Smooth muscle cell (in vitro differentiated cells): Measurements from ENCODE around the gene RPL9. TPM values are rescaled to one million over a fixed set of nuclear protein-coding genes. Genes with fewer than 3 reads are reported as not detected.
"Not testable (repeated sequence)": the region's sequence is repeated elsewhere in the genome, so short reads cannot be mapped to it uniquely, and the experiment has no call there.

Experiments
- DNase-seq: peaks from one replicate; lab custom pipeline; 2025; ENCODE audit not compliant: unreplicated experiment; lab: John Stamatoyannopoulos, UW
- H2AFZ ChIP-seq: fragments of 200-600 bp; sonication (generic); 2 replicates; pipeline ENCODE4 v1.6.0; 2016; ENCODE audit warnings: antibody characterized with exemption, low read depth, mild to moderate bottlenecking
- H3F3A ChIP-seq: fragments of 200-600 bp; sonication (generic); 2 replicates; pipeline ENCODE4 v1.6.0; 2017; ENCODE audit warnings: antibody characterized with exemption, low read depth
- H3K27ac ChIP-seq: fragments of 200-600 bp; sonication (generic); 2 replicates; pipeline ENCODE4 v1.5.1; 2016; ENCODE audit warnings: low read depth, mild to moderate bottlenecking
- H3K27me3 ChIP-seq: fragments of 200-600 bp; sonication (generic); 2 replicates; pipeline ENCODE4 v1.6.1; 2016; ENCODE audit warnings: low read depth, mild to moderate bottlenecking
- H3K36me3 ChIP-seq: fragments of 200-600 bp; sonication (generic); 2 replicates; pipeline ENCODE4 v1.5.1; 2016; ENCODE audit warnings: low read depth
- H3K4me1 ChIP-seq: fragments of 200-600 bp; sonication (generic); 2 replicates; pipeline ENCODE4 v1.5.1; 2016; ENCODE audit warnings: low read depth
- H3K4me2 ChIP-seq: fragments of 200-600 bp; sonication (generic); 2 replicates; pipeline ENCODE4 v1.6.0; 2016; ENCODE audit warnings: mild to moderate bottlenecking
- H3K4me3 ChIP-seq: fragments of 200-600 bp; sonication (generic); 2 replicates; pipeline ENCODE4 v1.5.1; 2016; ENCODE audit warnings: mild to moderate bottlenecking
- H3K79me2 ChIP-seq: fragments of 200-600 bp; sonication (generic); 2 replicates; pipeline ENCODE4 v1.6.0; 2016; ENCODE audit warnings: low read depth, mild to moderate bottlenecking
- H3K9ac ChIP-seq: fragments of 200-600 bp; sonication (generic); 2 replicates; pipeline ENCODE4 v1.6.0; 2016; ENCODE audit warnings: low read depth
- H3K9me3 ChIP-seq: fragments of 200-600 bp; sonication (generic); replicated peaks from 2 replicates; pipeline ENCODE4 v1.5.1; 2016; ENCODE audit warnings: low read depth
- H4K20me1 ChIP-seq: fragments of 200-600 bp; sonication (generic); 2 replicates; pipeline ENCODE4 v1.6.0; 2016; ENCODE audit warnings: low read depth
- WGBS: methylation state at CpG from one replicate; pipeline ENCODE4 v1.1.7; 2016; ENCODE audit warnings: low lambda C conversion rate; 5-methylcytosine and 5-hydroxymethylcytosine counted together
- polyA plus RNA-seq: library from polyadenylated mRNA; unstranded; fragments of >200 nt; fragmentation: Nextera tagmentation; extraction: Ambion mirVana; gene quantifications from 2 replicates; pipeline ENCODE4 v1.2.1, GENCODE V29; 2016
- total RNA-seq: library from RNA; depleted of rRNA; stranded (reverse); fragments of >200 nt; gene quantifications from 2 replicates; pipeline ENCODE4 v1.2.3, GENCODE V29; 2014
- TF ChIP-seq, protein P1 (sequence below): fragments of 200-600 bp; sonication (generic); IDR thresholded peaks from 2 replicates; pipeline ENCODE4 v1.5.1; 2017; ENCODE audit warnings: borderline replicate concordance, mild to moderate bottlenecking, antibody characterized with exemption; ENCODE audit not compliant: insufficient read depth, poor library complexity, severe bottlenecking

Gene RPL9
- 3,229 and 3,249 TPM in 2 replicates for total RNA-seq
- polyA plus RNA-seq = 506 and 531 TPM in 2 replicates

DNA sequence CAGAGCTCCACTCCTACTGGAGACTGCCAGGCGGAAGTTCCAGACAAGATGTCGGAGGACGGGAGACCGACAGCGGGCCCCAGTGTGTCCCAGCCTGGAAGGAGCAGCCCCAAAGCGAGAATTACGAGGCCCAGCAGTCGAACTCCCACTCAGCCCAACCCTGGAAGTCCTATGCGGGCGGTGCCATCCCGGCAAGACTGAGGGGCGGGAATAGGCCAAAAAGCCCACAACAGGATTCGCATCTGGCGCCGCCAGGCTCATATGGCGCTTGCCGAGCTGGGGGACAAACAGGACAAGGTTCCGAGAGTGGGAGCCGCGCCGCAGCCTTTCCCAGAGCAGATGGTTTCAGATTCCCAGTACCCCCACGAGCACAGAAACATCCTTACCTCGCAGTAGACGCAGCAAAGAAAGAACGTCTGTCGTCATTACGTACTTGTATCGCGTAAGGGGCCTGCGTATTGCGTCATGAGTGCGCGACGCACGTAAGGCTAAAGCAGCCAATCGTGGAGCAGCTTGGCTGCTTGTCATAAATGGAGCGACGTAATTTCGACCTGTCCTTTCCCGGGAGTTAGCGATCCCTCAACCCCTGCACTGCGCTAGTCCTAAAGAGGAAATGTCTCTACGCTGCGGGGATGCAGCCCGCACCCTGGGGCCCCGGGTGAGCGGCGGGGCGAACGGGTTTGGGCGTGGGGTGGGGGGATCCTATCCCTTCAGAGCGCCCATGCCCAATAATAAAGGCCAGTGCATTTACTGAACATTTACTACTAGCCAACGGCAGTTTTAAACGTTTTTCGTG, at the start of gene RPL9, which contains the start of gene LIAS:
Gene RPL9, minus strand, starts transcription at position 418 of the 796 bp plus-strand sequence. CDS start 483 bp downstream, outside the sequence.
Gene LIAS, plus strand, starts transcription at position 552 of the 796 bp plus-strand sequence. Its CDS starts 62 bp downstream, at position 614.
- peaks cover 45% of the 10 kb centered on the region for H3K79me2 ChIP-seq
- TF ChIP-seq, protein P1, sequence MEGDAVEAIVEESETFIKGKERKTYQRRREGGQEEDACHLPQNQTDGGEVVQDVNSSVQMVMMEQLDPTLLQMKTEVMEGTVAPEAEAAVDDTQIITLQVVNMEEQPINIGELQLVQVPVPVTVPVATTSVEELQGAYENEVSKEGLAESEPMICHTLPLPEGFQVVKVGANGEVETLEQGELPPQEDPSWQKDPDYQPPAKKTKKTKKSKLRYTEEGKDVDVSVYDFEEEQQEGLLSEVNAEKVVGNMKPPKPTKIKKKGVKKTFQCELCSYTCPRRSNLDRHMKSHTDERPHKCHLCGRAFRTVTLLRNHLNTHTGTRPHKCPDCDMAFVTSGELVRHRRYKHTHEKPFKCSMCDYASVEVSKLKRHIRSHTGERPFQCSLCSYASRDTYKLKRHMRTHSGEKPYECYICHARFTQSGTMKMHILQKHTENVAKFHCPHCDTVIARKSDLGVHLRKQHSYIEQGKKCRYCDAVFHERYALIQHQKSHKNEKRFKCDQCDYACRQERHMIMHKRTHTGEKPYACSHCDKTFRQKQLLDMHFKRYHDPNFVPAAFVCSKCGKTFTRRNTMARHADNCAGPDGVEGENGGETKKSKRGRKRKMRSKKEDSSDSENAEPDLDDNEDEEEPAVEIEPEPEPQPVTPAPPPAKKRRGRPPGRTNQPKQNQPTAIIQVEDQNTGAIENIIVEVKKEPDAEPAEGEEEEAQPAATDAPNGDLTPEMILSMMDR = no peak
- H3K9me3 ChIP-seq = no peaks in the 10 kb centered on the region
- peak; percentile 69 for DNase-seq
- peak within 1 kb of the TSS; percentile 86 for H3K27ac ChIP-seq
- peak within 1 kb of the TSS; percentile 63 for H2AFZ ChIP-seq
- peak within 1 kb of the TSS; percentile 93 for H3K9ac ChIP-seq
- peaks cover 27% of the 10 kb centered on the region for H3F3A ChIP-seq
- H4K20me1 ChIP-seq = peaks cover 46% of the 10 kb centered on the region
- under 1% methylated on average over 55 of the region's 55 CpGs for WGBS
- H3K4me3 ChIP-seq = peak within 1 kb of the TSS; percentile 82
- H3K36me3 ChIP-seq = peaks cover 26% of the 10 kb centered on the region
- H3K27me3 ChIP-seq = no peaks in the 10 kb centered on the region
- H3K4me1 ChIP-seq = peaks cover 25% of the 10 kb centered on the region
- H3K4me2 ChIP-seq = peak within 1 kb of the TSS; percentile 89

DNA sequence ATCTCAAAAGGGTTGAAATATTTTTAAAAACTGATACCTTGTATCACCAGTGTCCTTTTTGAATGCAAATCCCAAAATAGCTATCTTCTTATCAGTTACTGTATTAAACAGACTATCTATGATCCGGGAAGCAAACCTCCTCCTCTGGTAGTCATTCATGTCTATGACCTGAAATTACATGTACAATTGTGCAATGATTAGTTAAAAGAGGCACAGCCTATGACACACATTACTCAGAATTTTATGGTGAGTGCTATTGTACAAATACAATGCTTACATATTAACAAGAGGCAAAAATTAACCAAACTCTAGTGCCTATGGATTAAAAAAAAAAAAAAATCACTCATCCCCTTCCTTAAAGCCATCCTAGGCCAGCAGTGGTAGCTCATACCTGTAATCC, 46.9 kb upstream of the RPL9 start:
- WGBS = 93% methylated on average over 1 of the region's 1 CpG
- H3K9me3 ChIP-seq = no peaks in the 10 kb centered on the region
- no peak overlapping the region for H3K9ac ChIP-seq
- no peak overlapping the region for H3K27ac ChIP-seq
- peaks cover 60% of the 10 kb centered on the region for H3K36me3 ChIP-seq
- no peak for DNase-seq
- no peaks in the 10 kb centered on the region for H3K4me1 ChIP-seq
- TF ChIP-seq, protein P1 = no peak
- no peaks in the 10 kb centered on the region for H3K79me2 ChIP-seq
- peaks cover 14% of the 10 kb centered on the region for H3F3A ChIP-seq
- H3K4me2 ChIP-seq = no peak overlapping the region
- H4K20me1 ChIP-seq = peaks cover 35% of the 10 kb centered on the region
- H2AFZ ChIP-seq = no peak overlapping the region
- no peaks in the 10 kb centered on the region for H3K27me3 ChIP-seq
- no peak overlapping the region for H3K4me3 ChIP-seq

DNA sequence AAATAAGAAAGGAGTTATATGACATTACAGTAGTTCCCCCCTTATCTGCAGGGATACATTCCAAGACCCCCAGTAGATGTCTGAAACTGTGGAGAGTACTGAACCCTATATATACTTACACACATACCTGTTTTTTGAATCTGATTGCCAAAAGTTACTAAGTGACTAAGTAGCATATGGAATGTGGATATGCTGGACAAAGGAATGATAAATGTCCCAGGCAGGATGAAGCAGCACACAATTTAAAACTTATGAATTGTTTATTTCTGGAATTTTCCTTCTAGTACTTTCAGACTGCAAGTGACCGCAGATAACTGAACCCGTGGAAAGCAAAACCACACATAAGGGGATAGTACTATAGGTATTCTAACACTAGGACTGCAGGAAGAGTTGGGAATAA, 45.8 kb upstream of the RPL9 start:
- H3K4me3 ChIP-seq = no peak overlapping the region
- WGBS = 94% methylated on average over 2 of the region's 2 CpGs
- no peaks in the 10 kb centered on the region for H3K9me3 ChIP-seq
- no peaks in the 10 kb centered on the region for H3K27me3 ChIP-seq
- no peak overlapping the region for H3K4me2 ChIP-seq
- H2AFZ ChIP-seq = no peak overlapping the region
- H4K20me1 ChIP-seq = peaks cover 31% of the 10 kb centered on the region
- no peak overlapping the region for H3K27ac ChIP-seq
- H3K79me2 ChIP-seq = no peaks in the 10 kb centered on the region
- no peaks in the 10 kb centered on the region for H3K4me1 ChIP-seq
- TF ChIP-seq, protein P1 = no peak
- no peak for DNase-seq
- H3F3A ChIP-seq = peaks cover 17% of the 10 kb centered on the region
- no peak overlapping the region for H3K9ac ChIP-seq
- H3K36me3 ChIP-seq = peaks cover 50% of the 10 kb centered on the region

DNA sequence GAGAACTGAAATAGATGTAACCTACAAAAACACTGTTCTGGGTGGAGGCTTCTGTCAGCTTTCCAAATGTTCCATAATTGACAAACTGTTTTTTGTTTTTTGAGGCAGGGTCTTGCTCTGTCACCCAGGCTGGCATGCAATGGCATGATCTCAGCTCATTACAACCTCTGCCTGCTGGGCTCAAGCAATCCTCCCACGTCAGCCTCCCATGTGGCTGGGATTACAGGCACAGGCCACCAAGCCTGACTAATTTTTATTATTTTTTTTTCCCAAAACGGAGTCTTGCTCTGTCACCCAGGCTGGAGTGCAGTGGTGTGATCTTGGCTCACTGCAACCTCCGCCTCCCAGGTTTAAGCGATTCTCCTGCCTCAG, 43.9 kb upstream of the RPL9 start:
- not testable (repeated sequence) for H3K4me1 ChIP-seq, H3K9me3 ChIP-seq, H3K27me3 ChIP-seq, DNase-seq, H3K4me2 ChIP-seq, H3K9ac ChIP-seq, H3K79me2 ChIP-seq, H3K4me3 ChIP-seq, H2AFZ ChIP-seq
- Histone ChIP-seq H3F3A (peaks cover 25% of the 10 kb centered on the region), H3K27ac (peak overlapping the region; percentile 49), H3K36me3 (peaks cover 45% of the 10 kb centered on the region), H4K20me1 (peaks cover 24% of the 10 kb centered on the region)
- 87% methylated on average over 4 of the region's 4 CpGs for WGBS
